SU-DHL-6 (cell line): ENCODE results near the gene INVS.

Experiments used
- CTCF ChIP-seq: fragments of 200-600 bp; sonication (generic); IDR thresholded peaks from one replicate; pipeline ENCODE4 v1.5.1; 2017; ENCODE audit warnings: antibody characterized with exemption, mild to moderate bottlenecking, low read length, moderate library complexity; ENCODE audit not compliant: insufficient read depth, poor library complexity, severe bottlenecking
- EZH2phosphoT487 ChIP-seq: fragments of 200-600 bp; sonication (generic), shearing (Covaris generic); conservative IDR thresholded peaks from 2 replicates; pipeline ENCODE4 v1.6.1; 2018; ENCODE audit warnings: mild to moderate bottlenecking, antibody characterized with exemption, low read length, moderate library complexity, mixed read lengths

GRCh38 chr9:100084734-100085133, 14.3 kb upstream of the INVS start:
- TF ChIP-seq CTCF (no peak), EZH2phosphoT487 (no peak)
